GM18858 (cell line): ENCODE data around the gene ABCC11.
A peak's percentile ranks its signal among the peaks of the same experiment; 100 is the strongest.

Experiments
- ATAC-seq: cut with Tn5 transposase; IDR thresholded peaks from one replicate; pipeline ENCODE4 v1.9.1; 2021; ENCODE audit not compliant: unreplicated experiment

The ABCC11 gene

DNA sequence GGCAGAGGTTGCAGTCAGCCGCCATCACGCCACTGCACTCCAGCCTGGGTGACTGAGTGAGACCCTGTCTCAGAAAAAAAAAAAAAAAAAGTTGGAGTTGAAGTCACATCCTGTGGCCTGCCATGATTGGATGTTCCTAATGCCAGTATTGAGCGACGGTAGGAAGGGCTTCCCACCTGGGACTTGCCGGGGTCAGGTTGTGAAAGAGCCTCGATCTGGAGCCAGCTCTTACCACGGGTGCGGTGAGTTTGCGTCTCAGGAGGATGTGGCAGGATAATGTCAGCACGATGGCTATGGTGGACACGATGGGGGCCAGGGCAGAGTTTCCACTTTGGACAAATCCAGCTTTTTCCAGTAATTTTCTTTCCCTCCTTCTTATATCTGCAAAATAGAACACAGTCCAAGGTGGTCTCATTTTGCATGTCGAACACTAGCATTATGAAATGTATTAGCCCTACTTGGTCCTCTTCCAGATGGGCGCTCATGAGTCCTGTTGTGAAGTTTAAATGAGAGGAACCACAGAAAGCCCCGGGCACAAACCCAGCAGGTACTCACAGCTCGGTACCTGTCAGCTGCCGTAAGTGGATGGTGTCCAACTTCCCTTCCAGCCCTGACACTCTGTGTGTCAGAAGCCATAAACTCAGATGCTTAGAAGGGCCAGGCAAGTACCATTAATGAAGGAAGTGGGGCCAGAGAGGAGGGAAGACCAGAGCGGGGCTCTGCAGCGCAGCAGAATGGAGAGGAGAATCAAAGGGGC is 113.7 kb downstream of the ABCC11 start:
- no peak for ATAC-seq

DNA sequence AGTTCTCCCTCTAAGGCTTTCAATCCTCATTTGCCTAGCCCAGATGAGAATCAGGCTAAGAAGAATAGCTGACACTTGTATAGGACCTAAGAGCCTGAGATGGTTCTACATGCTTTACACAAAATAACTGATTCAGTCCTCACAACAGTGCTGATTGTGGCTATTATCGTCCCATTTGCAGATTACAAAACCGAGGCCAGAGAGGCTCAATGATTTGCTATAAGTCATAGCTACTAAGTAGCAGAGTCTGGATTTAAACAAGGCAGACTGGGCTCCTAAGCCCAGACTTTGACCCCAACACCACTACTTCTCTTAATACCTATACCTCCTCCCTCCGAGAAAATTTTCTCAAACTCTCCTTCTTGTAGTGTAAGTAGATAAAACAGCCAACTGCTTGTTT is 114.6 kb downstream of the ABCC11 start:
- no peak for ATAC-seq

DNA sequence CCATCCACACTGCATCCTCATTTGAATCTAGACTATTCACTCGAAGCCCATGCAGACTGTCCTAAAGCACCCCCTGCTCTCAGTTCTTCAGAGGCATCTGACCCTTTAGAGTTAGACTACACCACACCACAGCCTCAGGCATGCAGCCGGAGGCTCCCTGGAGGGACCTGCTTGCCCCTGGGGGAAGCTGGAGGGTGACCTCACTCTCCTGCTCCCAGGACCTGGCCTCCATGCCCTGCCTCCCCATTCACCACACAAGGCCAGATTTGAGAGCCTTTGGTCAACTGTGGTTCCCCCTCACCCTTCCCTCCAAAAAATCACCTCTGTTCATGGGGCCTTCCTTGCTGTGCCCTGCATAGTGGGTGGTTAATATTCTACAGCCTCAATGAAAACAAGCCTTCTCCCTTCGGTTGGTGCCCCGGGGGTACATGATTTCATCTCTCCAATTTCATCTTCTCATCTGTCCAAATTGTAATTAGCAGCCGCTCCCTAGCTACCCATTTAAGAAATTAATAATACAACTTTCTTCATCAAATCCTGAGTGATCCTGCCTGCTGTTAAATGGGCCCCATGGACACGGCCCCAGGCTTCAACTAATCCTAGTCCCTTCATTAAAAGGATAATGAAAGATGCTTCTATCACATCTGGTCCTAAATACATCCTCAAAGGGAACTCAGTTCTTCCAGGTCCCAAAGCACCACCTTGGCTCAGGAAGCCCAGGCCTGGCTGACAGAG is 116.0 kb downstream of the ABCC11 start:
- no peak for ATAC-seq

DNA sequence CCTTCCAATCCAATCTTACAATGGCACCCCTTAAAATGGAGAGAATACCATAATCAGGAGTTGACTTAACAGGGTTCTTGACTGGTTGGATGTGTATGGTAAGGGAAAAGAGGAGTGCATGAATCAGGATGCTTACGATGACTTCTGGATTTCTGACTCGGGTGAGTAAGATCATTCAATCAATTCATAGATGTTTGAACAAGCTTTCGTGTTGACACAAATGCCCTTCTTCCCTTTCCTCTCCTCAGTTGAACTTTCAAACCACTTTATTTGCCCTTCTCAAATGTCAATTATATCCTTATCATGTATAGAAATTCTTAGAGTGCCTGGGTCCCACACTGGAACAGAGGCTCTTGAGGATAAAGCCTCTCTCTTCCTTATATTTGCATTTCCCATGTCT is 117.4 kb downstream of the ABCC11 start:
- no peak for ATAC-seq

DNA sequence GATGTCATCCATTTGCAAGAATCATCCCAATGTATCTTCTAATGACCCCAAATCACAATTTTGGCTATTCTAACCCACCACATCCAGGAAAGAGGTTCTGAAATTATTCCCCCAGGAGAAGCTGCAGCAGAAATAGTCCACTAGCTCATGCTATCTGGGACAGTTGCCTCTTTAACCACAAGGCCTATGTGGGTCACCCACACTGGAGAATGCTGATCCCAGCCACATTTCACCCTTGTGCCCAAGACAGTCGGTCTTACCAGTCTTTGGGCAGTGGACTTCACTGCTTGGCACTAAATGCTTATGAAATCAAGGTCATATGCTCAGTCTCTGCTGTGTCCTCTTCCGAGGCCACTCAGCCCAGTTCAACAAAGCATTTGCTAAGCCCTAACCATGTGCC is 118.6 kb downstream of the ABCC11 start:
- ATAC-seq, result no peak

DNA sequence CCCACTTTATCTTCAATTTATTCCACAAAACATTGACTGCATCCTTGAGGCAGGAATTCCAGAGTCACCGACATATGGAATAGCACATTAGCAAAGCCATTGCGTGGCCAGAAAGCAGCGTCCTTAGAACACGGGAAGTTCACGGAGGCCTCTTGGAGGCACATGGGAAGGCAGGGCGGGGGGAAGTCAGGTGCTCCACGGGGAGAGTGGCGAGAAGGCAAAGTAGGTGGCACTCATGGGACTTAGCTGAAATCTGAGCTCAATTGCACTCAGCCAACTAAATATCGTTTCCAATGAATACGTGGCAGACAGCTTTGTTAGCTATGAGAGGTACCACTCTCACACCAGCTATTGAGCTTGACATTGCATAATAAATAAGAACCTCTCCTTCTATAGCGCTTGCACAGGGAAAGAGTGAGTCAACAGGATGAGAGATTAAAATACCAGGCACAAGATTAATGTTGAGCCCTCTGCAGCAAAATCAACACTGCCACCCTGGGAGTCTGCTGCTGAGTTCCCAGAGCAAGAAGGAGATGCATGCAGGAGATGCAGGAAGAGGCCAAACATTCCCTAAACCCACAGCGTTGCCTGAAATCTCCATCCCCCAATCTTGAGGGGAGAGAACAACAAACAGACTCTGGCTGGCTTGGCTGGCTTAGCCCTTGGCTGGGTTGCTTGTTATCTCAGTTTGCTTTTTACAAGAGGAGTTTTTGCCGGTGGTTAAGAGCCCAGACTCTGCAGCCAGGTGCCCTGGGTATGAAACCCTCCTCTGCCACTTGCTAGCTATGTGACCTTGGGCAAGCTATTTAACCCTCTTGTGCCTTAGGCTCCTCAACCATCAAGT is 120.3 kb downstream of the ABCC11 start:
- no peak for ATAC-seq

DNA sequence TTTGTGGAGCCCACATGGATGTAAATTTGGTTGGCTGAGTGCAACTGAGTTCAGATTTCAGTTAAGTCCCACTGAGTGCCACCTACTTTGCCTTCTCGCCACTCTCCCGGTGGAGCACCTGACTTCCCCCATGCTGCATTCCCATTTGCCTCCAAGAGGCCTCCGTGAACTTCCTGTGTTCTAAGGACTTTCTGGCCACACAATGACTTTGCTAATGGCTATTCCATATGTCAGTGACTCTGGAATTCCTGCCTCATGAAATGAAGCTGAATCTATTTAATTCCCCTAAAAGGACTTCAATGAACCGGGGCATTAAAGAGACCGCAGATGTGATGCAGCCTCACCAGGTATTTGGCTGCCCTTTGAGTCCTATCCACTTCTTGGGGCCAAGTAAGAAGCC is 121.5 kb downstream of the ABCC11 start:
- no peak for ATAC-seq

DNA sequence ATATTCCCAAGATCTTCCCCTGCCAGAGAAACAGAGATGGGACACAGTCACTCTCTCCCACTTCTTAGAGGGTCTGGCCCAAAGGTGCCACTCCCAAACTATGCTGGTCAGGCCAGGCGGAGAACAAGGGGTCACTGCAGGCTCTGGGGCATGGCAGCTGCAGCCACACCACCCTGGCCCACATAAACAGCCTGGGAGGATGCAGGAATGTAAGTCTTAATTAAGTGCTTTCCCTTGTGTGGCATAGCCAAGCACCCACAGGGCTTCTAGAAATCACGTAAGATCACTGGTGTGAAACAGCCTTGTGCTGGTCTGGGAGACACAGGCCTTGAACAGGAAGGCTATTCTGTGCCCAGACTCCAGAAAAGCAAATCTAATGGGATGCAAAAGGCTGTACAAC is 123.1 kb downstream of the ABCC11 start:
- ATAC-seq, result no peak

DNA sequence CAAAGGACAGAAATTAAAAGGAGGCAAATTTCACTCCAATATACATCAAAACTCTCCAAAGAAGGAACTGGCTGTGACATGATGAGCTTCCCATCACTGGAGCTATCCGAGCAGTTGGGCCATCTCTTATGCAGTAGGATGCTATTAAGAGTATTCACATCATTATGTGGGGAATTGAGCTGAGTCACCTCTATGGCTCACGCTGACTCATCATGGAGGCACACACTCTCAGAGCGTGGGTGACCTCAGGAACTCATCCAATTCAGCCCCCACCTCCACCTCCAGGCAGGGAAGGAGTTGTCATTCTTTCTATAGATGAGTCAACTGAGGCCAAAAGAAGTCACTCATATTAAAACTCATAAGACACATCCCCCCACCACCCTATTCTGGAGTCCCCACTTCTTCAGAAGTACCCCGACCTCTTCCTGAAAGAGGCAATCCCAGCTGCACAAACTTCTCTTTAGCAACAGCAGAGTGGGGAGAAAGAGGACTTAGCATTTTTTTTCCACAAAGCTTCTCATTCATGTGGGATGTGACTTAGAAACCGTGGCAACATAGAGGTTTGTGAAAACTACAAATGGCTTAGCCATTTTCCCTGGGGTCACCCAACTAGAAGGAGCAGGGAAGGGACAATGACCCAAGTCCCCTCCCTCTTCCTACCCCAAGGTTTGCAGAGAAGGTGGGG is 124.1 kb downstream of the ABCC11 start:
- ATAC-seq, result peak; percentile 69

DNA sequence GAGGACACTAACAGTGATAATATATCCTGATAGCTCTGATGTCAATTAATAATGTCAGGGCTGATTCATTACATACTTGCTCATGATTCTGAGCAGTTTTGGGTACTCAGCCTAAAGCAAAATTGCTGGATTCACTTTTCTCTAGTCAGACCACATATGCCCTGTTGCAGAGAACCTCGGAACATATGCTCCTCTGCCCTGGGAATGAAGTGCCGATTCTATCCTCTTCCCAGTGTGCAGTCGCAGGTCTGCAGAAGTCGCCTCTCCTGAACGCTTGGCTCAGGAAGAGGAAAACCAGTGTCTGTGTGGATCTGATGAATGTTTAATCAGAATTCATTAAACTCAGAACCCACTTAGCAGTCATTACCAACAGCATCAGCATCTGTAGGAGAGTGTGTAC is 126.1 kb downstream of the ABCC11 start:
- no peak for ATAC-seq

DNA sequence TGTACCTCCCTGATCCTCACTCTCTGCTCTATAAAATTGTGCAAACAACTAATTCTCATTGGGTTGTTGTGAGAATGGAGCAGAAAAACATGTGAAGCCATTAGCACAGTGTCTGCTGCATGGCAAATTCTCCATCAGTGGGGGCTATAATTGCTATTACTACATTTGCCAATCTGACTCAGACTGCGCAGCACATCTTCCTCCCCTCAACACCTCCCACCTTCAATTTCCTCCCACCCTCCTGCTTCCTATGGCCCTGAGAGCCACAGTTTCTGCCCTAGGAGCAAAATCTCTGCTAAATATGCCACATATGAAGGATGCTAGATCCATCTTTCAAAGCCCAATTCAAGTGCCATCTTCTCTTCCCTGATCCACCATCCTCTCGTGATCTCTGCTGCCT is 128.5 kb downstream of the ABCC11 start:
- ATAC-seq, result no peak

DNA sequence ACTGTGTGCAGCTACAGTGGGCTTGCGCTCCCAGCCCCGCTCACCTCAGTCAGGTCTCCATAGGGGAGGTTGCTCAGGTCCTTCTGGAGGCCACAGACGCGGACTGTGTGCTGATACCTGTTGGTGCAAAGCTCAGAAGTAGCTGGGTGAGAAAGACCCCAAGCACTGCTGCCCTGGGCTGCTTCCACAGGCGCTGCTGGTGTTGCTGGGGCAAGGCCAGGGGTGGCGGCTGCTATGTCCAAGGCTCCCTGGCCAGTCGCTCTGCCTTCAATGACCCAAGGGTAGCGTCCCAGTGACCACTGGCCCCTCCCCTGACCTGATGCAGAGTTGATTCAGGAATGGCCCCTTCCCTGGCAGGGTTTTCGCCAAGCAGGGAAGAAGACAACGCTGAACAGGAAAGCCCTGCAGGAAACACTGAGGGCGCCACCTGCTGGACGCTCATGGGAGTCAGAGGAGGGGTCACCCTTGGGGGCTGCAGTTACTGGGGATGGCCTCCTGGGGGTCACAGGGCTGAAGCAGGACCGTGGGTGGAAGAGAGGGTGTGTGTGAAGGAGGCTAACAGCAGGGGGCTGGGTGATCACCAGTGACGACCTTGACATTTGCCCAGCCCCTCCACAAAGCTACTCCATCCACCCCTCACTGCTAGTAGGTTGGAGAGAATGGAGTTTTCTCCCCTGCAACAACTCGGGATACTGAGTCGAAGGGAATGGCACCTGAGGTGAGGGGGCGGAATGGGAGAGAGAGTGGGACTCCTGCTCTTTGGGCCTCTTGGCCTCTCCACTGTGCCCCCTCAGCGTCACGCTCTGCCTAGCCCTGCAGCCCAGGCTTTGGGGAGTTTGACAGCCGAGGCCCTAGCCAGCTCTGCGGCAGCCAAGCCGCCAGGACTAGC is 129.9 kb downstream of the ABCC11 start:
- no peak for ATAC-seq
